ENCODE measurements around the gene SLC38A5.
"Not testable (repeated sequence)": the region's sequence is repeated elsewhere in the genome, so short reads cannot be mapped to it uniquely, and the experiment has no call there.

The SLC38A5 gene

DNA sequence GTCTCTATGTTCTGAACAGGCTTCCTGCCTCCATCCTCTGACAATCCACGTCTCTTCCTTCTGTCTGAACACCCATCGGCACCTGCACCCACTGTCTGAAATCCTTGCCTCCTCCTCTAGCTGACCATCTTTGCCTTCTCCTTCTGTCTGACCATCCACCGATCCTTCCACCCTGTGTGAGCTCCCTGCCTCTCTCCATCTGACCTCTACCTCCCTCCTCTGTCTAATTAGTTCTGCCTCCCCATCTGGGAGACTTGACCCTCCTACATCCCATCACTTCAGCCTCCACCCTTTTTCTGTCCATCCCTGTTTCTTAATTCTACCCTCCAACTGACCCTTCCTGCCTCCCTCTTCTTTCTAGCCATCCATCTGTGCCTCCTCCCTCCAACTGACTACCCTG, 10.0 kb downstream of the SLC38A5 start:
- no peak for TF ChIP-seq CTCF (IDR thresholded peaks at IDR 0.05; ENCODE audit: low read depth, low read length)
- H3K4me3 ChIP-seq (ENCODE audit: low read depth, low read length) = no peak overlapping the region

- TF ChIP-seq CTCF (IDR thresholded peaks at IDR 0.05; ENCODE audit: low read depth, low read length) = no peak
- no peak overlapping the region for H3K4me3 ChIP-seq (ENCODE audit: low read depth, low read length)
These were observed 10.6 kb downstream of the SLC38A5 start for GRCh38 chrX:48459483-48459882.

- no peak for TF ChIP-seq CTCF (IDR thresholded peaks at IDR 0.05; ENCODE audit: low read depth, low read length)
- no peak overlapping the region for H3K4me3 ChIP-seq (ENCODE audit: low read depth, low read length)
These were observed 11.3 kb downstream of the SLC38A5 start for GRCh38 chrX:48458711-48459110.

- no peak overlapping the region for H3K4me3 ChIP-seq (ENCODE audit: low read depth, low read length)
These were observed 13.3 kb downstream of the SLC38A5 start for GRCh38 chrX:48456628-48457331.

DNA sequence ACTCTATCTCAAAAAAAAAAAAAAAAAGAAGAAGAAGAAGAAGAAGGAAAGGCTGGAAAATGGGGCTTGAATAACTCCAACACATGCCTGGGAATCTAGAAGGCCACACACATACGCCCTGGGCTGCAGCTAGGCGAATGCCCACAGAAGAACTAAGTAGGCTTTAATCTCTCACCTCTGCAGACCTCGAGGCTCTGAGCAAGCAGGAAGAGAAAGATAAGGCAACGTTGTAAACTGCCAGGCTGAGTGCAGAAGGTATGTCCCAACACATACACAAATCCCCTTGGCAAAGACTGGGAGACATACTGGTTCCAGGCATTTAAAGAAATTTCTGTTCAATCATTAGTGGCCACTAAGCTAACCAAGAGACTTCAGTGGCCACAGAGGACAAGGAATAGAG, 18.4 kb downstream of the SLC38A5 start:
- TF ChIP-seq CTCF (IDR thresholded peaks at IDR 0.05; ENCODE audit: low read depth, low read length) = no peak
- H3K4me3 ChIP-seq (ENCODE audit: low read depth, low read length) = no peak overlapping the region

More at GRCh38 chrX:48456628-48457331, 13.3 kb downstream of the SLC38A5 start:
- TF ChIP-seq CTCF (IDR thresholded peaks at IDR 0.05; ENCODE audit: low read depth, low read length) = no peak

DNA sequence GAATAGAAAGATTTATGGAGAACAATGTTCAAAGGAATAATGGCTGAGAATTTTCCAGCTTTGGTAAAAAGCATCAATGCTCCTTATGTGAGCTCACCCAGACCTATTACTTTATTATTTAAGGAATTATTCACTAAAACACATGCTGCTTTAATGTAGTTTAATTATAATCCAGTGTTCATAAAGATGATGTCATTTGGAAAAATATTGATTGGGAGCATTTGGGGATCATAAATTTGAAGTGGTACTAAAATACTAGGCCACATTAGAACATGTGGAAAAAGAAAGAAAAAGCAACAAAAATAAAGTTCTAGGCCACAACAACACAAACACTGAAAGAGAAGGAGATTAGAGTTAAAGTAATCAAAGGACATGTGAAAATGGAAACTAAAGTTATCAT, 20.0 kb downstream of the SLC38A5 start:
- H3K4me3 ChIP-seq (ENCODE audit: low read depth, low read length) = no peak overlapping the region
- no peak for TF ChIP-seq CTCF (IDR thresholded peaks at IDR 0.05; ENCODE audit: low read depth, low read length)

- not testable (repeated sequence) for H3K4me3 ChIP-seq (ENCODE audit: low read depth, low read length)
These were observed 22.9 kb downstream of the SLC38A5 start for GRCh38 chrX:48447201-48447600.

DNA sequence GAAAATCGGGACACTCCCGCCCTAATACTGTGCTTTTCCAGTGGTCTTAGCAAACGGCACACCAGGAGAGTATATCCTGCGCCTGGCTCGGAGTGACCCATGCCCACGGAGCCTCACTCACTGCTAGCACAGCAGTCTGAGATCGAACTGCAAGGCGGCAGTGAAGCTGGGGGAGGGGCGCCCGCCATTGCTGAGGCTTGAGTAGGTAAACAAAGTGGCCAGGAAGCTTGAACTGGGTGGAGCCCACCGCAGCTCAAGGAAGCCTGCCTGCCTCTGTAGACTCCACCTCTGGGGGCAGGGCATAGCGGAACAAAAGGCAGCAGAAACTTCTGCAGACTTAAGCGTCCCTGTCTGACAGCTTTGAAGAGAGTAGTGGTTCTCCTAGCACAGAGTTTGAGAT, 36.3 kb downstream of the SLC38A5 start:
- not testable (repeated sequence) for H3K4me3 ChIP-seq (ENCODE audit: low read depth, low read length)

GRCh38 chrX:48430166-48430565, 39.9 kb downstream of the SLC38A5 start:
- H3K4me3 ChIP-seq (ENCODE audit: low read depth, low read length) = not testable (repeated sequence)

GRCh38 chrX:48429606-48430005, 40.5 kb downstream of the SLC38A5 start:
- H3K4me3 ChIP-seq (ENCODE audit: low read depth, low read length) = not testable (repeated sequence)

- not testable (repeated sequence) for H3K4me3 ChIP-seq (ENCODE audit: low read depth, low read length)
These were observed 42.9 kb downstream of the SLC38A5 start for GRCh38 chrX:48427027-48427716.

- H3K4me3 ChIP-seq (ENCODE audit: low read depth, low read length) = not testable (repeated sequence)
These were observed 58.2 kb downstream of the SLC38A5 start, which contains the start of gene SSX4B for GRCh38 chrX:48411860-48412259. SSX4B (minus strand) TSS chrX:48411960; CDS start chrX:48411372, 588 bp downstream.

Measured in WI38 (cell line).